VCaP (cell line): ENCODE results near the gene DRGX.

Experiments
- H3K27ac ChIP-seq: fragments of 450-650 bp; 2 replicates; pipeline ENCODE4 v1.5.1; 2017
- TF ChIP-seq, protein P1 (sequence below): fragments of 450-650 bp; conservative IDR thresholded peaks from 2 replicates; pipeline ENCODE4 v1.5.1; 2017; ENCODE audit warnings: mild to moderate bottlenecking, moderate library complexity

Gene DRGX

DNA sequence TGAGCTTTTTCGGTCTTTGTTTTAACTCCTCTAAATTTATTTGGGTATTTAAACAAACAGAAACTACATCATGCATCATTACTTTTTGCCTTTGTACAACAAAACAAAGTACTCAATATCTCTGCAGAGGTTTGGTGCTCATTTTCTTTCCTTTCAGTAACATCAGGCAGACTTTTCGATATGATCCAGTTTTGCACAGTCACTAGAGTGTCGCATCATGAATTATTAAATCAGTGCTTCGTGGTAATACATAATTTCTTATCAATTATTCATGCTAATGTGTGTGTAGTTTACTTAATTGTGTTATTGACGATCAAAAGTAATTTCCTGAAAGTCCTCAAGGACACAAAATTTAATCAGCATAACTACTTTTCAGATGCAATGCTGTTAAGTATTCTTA is 31.8 kb downstream of the DRGX start:
- TF ChIP-seq, protein P1, sequence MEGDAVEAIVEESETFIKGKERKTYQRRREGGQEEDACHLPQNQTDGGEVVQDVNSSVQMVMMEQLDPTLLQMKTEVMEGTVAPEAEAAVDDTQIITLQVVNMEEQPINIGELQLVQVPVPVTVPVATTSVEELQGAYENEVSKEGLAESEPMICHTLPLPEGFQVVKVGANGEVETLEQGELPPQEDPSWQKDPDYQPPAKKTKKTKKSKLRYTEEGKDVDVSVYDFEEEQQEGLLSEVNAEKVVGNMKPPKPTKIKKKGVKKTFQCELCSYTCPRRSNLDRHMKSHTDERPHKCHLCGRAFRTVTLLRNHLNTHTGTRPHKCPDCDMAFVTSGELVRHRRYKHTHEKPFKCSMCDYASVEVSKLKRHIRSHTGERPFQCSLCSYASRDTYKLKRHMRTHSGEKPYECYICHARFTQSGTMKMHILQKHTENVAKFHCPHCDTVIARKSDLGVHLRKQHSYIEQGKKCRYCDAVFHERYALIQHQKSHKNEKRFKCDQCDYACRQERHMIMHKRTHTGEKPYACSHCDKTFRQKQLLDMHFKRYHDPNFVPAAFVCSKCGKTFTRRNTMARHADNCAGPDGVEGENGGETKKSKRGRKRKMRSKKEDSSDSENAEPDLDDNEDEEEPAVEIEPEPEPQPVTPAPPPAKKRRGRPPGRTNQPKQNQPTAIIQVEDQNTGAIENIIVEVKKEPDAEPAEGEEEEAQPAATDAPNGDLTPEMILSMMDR: no peak
- no peak overlapping the region for H3K27ac ChIP-seq

DNA sequence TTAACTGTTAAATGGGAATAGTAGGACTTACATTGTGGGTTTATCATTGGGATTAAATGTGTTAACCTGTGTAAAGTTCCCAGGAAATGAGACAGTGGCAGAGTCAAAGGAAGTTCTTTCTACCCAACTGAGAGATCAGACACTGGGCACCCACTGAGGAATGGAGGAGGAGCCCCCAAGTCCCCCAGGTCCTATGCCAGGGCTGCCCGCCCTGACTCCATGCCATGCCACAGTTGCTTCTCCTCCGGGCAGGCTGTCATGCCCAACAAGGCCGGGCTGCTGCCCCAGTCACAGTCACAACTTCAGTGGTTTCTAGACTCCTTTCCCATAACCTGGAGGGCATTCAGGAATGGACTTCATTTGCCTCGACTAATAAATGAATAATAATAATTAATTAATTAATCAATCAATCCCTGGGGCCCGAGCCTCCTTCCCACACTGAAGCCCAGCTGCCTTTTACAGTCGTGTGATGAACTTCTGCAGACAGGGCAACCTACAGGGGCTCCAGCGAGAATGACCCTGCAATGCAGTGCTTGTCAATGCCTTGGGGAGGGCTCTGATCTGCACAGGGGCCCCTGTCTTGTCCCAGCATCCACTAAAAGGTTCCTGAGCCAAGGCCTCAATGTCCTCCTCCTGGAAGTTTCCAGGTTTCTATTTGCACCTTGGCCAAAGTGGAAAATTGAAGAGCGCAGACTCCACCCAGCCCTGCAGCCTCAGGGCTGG is 32.4 kb downstream of the DRGX start:
- TF ChIP-seq, protein P1: no peak
- H3K27ac ChIP-seq: no peak overlapping the region

DNA sequence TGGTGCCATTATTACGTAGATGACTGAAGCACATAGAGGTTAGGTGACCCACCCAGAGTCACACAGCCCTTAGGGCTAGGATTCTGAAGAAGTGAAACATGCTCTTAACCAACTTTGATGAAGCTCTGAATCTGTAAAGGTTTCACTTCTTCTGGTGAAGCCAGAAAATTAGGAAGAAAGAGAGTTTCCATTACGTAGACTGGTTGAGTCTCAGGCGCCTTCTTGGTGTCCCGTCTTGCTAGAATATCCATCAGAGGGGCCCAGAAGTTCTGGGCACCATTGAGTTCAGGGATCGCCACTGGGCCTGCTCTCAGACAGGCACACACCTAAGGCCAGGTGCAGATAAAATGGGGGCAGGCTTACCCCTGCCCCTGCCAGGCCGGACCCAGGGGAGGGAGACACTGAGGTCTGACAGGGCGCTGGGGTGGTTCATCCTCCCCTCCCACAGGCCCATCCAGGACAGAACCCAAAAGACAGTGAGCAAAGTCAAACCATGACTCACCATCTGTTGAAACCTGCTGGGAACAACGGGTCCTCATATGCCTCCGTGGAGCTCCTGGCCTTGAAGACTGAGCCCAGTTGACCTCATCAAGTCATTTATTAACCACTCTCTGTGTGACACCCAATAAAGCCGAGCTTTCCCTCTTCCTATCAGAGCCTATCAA is 33.2 kb downstream of the DRGX start:
- TF ChIP-seq, protein P1: no peak
- no peak overlapping the region for H3K27ac ChIP-seq

DNA sequence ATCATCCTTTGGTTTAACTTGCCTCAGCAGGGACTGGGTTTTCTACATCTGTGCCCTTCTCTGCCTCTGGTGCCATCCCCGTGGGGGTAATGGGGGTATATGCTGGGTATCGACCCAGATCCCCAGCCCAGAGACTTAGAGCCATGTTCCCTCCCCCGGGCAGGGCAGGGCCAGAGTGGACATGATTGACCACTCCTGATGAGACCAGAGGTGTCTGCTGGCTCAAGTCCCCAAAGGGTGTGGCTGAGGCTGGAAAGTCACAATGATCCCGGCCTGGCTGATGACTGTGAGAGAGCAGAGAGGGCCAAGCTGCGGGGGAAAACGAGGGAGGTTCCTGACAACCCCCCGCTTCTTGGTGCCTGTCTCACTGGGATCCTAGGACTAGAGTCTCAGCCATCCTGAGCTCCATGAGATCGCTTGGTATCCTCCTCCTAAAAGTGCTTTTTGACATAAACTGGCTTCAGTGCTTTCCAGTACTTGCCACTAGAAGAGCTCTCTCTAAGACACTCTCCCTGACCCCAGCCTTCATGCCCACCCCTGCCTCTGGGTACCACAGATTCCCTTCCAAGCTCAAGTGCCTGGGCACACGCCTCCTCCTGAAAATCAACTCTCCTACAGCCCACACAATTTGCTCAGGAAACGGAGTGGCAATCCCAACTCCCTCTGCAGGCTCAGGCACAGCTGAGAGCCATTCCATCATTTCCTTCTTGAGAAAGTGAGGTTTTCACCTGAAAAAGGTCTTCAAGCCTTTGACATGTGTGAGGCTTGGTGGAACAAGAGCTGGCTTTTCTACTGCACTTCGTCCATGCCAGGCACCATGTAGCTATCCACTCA is 33.9 kb downstream of the DRGX start:
- H3K27ac ChIP-seq: no peak overlapping the region
- TF ChIP-seq, protein P1: no peak

DNA sequence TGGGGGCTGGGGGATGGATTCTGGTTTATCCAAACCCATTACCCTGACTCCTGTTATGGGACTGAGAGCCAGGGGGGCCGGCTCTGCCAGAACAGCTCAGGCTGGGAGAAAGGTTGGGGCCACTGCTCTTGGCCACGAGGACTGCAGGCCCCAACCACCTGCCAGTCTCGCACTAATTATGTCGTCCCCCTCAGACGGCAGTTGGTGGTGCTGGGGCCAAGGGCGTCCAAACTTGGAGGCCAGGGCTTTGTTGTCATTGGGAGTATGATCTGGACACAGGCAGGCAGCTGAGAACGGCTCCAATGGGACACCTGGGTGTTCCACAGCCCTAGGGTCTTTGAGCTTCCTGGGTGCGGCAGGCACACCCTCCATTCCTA is 34.7 kb downstream of the DRGX start:
- TF ChIP-seq, protein P1: no peak

DNA sequence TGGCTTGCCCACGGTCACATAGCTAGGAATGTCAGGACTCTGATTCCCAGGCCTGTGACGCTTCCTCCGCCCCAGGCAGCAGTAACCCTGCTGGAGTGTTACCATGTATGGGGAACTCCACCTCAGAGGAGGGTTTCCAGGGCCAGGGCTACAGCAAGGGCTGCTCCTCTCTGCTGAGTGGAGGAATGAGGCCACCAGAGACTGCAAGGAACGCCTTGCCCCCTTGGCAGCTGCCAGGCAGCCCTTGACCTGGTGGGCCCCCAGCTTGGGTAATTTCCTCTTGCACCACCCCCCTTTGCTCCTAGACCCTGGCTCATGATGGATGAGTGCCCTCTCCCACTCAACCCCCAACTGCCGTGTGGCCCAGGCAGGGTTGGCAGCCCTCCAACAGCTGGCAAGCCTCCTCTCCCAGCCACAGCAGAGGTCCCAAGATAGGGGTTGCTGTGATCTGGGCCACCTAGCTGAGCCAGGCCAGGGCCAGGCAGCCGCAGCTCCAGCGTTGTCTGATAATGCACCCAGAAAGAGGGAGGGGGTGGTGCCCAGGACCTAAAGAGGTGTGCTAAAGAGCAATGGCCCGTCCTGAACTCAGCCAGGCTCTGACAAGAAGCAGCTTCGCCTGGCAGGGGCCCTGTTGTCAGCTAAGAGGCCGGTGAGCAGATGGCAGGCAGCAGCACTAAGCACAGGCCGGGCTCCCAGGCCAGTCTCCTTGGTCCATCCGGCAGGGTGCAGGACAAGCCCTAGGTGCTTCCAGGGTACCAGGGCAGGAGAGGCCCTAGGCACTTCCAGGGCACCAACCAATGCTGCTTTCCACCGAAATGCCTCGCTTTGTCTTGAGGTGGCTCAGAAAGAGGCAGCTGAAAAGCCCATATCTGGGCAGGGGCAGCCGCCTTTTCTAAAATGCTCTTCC is 35.4 kb downstream of the DRGX start:
- H3K27ac ChIP-seq: no peak overlapping the region
- TF ChIP-seq, protein P1: no peak

More for the DNA sequence above, 34.7 kb downstream of the DRGX start:
- H3K27ac ChIP-seq: no peak overlapping the region
